ENCODE data around the gene ADCY5.

Gene ADCY5

GRCh38 chr3:123326531-123326930, 122.4 kb downstream of the ADCY5 start:
- DNase-seq (ENCODE audit: low read depth, low spot score), result no peak

GRCh38 chr3:123325766-123326256, 123.1 kb downstream of the ADCY5 start:
- DNase-seq (ENCODE audit: low read depth, low spot score), result no peak

- DNase-seq (ENCODE audit: low read depth, low spot score), result no peak
Observed at GRCh38 chr3:123324880-123325765, 123.8 kb downstream of the ADCY5 start.

- no peak for DNase-seq (ENCODE audit: low read depth, low spot score)
Observed at GRCh38 chr3:123323781-123324180, 125.1 kb downstream of the ADCY5 start.

GRCh38 chr3:123322866-123323265, 126.0 kb downstream of the ADCY5 start:
- DNase-seq (ENCODE audit: low read depth, low spot score), result no peak

GRCh38 chr3:123321806-123322205, 127.1 kb downstream of the ADCY5 start:
- DNase-seq (ENCODE audit: low read depth, low spot score), result no peak

GRCh38 chr3:123320221-123320620, 128.7 kb downstream of the ADCY5 start:
- no peak for DNase-seq (ENCODE audit: low read depth, low spot score)

- no peak for DNase-seq (ENCODE audit: low read depth, low spot score)
Observed at GRCh38 chr3:123319760-123320159, 129.1 kb downstream of the ADCY5 start.

- no peak for DNase-seq (ENCODE audit: low read depth, low spot score)
Observed at GRCh38 chr3:123318374-123318773, 130.5 kb downstream of the ADCY5 start.

- no peak for DNase-seq (ENCODE audit: low read depth, low spot score)
Observed at GRCh38 chr3:123317716-123318115, 131.2 kb downstream of the ADCY5 start.

- no peak for DNase-seq (ENCODE audit: low read depth, low spot score)
Observed at GRCh38 chr3:123315271-123315595, 133.7 kb downstream of the ADCY5 start.

- no peak for DNase-seq (ENCODE audit: low read depth, low spot score)
Observed at GRCh38 chr3:123314359-123315270, 134.3 kb downstream of the ADCY5 start.

- DNase-seq (ENCODE audit: low read depth, low spot score), result no peak
Observed at GRCh38 chr3:123313889-123314288, 135.0 kb downstream of the ADCY5 start.

GRCh38 chr3:123312331-123313265, 136.3 kb downstream of the ADCY5 start:
- no peak for DNase-seq (ENCODE audit: low read depth, low spot score)

- no peak for DNase-seq (ENCODE audit: low read depth, low spot score)
Observed at GRCh38 chr3:123311201-123311600, 137.7 kb downstream of the ADCY5 start.

- DNase-seq (ENCODE audit: low read depth, low spot score), result no peak
Observed at GRCh38 chr3:123310741-123311140, 138.1 kb downstream of the ADCY5 start.

GRCh38 chr3:123310186-123310585, 138.7 kb downstream of the ADCY5 start:
- DNase-seq (ENCODE audit: low read depth, low spot score), result no peak

GRCh38 chr3:123307064-123307463, 141.8 kb downstream of the ADCY5 start:
- no peak for DNase-seq (ENCODE audit: low read depth, low spot score)

GRCh38 chr3:123305192-123305591, 143.7 kb downstream of the ADCY5 start:
- no peak for DNase-seq (ENCODE audit: low read depth, low spot score)

- DNase-seq (ENCODE audit: low read depth, low spot score), result no peak
Observed at GRCh38 chr3:123303976-123304560, 144.8 kb downstream of the ADCY5 start.

- DNase-seq (ENCODE audit: low read depth, low spot score), result no peak
Observed at GRCh38 chr3:123302961-123303360, 145.9 kb downstream of the ADCY5 start.
